Activated CD8-positive, alpha-beta memory T cell treated with anti-CD3 and anti-CD28 coated beads, Interleukin-2, amount 50 U/mL, for 24 hours (primary cell): ENCODE data around the gene LRWD1.
"Not testable (repeated sequence)": the region's sequence is repeated elsewhere in the genome, so short reads cannot be mapped to it uniquely, and the experiment has no call there.

Source experiments
- DNase-seq: peaks from one replicate; pipeline ENCODE4 v3.0.0-alpha.2; 2020; ENCODE audit errors: extremely low read depth

The LRWD1 gene

GRCh38 chr7:102468478-102469350 is 3.9 kb downstream of the LRWD1 start:
- no peak for DNase-seq

- DNase-seq: no peak
Observed at GRCh38 chr7:102469351-102469971, 4.7 kb downstream of the LRWD1 start.

DNA sequence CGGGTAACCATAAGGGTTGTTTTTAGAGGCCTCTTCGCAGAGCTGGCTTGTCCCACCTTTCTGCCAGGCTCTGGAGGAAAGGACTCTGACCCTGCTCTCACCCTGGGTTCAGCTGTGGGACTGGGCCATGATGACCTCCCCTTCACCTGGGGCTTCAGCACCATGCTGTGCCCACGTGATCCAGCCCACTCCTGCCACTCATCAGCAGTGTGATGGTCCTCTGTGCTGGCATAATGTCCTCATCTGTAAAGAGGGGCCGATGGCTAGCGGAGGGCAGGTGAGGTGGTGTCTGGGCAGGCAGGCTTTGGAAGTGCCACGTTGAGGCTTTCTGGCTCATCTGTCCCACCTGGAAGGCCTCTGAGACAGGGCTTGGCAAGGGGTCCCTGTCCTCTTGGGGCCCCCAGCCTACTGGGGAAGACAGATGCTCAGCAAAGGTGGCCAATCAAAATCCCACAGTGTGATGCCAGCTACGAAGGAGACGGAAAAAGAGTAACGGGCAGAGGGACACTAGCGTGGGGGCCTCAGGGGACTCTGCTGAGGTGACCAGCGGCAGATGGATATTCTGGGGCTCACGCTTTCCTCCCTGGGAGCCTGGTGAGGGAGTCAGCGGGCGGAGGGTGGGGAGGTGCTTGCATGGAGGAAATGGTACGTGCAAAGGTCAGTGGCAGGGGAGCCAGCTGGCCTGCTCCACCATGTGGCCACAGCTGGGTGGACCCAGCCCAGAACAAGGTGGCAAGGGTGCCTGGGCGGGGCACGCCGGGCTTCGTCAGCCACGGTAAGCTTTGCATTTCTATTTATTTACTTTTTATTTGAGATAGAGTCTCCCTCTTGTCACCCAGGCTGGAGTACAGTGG is 5.4 kb downstream of the LRWD1 start:
- no peak for DNase-seq

- DNase-seq: no peak
Observed at GRCh38 chr7:102471791-102472125, 7.0 kb downstream of the LRWD1 start.

DNA sequence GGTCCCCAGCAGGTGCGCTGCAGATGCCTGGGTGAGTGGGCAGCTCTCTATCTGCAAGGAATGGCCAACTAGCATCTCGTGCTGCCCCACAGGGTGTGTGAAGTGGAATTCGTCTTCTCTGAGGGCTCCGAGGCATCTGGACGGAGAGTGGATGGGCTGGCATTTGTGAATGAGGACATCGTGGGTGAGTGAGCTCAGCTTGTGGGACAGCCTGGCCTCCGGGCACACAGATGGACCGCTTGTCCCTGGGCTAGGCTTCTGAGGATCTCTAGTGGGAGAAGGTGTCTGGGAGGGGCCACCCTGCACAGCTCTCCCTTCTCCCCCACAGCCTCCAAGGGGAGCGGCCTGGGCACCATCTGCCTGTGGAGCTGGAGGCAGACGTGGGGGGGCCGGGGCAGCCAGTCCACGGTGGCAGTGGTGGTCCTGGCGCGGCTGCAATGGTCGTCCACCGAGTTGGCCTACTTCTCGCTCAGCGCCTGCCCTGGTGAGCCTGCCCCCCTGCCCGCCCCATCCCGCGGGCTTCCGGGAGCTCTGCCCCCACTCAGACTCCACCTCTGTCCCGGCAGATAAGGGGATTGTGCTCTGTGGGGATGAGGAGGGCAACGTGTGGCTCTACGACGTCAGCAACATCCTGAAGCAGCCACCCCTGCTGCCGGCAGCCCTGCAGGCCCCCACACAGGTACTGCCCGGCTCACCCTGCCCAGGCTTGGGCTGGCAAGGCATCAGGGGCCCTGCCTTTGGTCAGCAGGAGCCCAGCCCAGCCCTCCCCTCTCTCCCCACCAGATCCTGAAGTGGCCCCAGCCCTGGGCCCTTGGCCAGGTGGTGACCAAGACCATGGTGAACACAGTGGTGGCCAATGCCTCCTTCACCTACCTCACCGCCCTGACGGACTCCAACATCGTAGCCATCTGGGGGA is 7.6 kb downstream of the LRWD1 start:
- no peak for DNase-seq

DNA sequence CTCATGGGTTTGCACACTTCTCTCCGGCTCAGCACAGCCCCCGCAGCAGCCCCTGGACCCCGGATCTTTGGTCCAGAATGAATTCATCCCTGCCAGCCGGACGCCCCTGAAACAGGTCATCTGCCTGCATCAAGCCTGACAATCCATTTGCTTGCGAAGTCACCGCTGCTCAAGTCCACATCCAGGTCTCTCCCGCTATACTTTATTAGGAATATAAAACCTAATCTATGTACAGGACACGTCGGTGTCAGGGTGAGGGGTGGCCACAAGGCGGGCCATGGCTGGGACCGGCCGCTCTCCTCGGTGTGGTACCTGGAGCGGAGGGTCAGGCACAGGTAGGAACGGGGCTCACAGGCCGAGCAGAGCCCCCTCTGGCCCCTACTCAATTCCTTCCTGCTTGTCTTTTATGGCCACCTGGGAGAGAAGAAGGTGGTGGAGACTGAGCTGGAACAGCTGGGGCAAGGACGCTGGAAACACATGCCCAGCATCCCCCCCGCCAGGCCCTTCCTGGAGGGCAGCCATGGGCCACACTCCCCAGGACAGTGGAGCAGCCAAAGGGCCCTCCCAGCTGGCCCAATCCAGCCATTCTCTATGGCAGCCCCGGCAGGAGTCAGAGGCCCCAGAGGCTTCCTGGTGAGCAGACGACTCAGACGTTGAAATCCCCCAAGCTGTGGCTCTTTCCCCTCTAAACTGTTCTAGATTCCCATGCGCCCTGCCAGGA is 8.6 kb downstream of the LRWD1 start:
- no peak for DNase-seq

GRCh38 chr7:102474116-102474515 is 9.3 kb downstream of the LRWD1 start:
- DNase-seq: not testable (repeated sequence)

DNA sequence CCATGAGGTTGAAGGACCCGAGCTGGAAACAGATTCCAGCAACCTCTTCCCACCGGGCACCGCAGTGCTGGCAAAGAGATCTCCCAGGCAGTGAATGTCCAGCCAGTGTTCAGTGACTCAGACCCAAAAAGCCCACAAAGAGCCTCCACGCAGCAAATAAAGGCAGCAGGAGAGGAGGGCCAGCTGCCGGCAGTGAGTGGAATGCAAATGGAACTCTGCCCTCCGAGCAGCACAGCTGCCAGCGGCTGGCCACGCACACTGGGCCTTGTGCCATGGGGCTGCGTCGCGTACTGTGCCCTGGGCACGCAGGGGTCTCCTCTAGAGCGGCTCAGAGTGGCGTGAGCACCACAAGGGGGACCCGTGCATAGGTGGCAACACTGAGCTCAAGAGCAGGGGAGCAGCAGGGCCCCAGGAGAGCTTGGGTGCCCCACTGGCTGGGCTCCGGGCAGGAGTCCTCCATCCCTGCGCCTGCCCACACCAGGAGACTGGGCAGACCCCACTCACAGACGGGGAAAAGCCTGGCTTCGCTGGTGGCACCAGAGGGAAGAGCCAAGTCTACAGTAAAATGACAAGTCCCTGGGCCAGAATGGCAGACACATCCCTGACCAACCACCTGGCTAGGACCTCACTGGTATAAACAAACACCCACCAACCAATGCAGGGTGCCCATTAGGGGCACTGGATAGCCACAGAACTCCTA is 10.1 kb downstream of the LRWD1 start:
- DNase-seq: not testable (repeated sequence)

DNA sequence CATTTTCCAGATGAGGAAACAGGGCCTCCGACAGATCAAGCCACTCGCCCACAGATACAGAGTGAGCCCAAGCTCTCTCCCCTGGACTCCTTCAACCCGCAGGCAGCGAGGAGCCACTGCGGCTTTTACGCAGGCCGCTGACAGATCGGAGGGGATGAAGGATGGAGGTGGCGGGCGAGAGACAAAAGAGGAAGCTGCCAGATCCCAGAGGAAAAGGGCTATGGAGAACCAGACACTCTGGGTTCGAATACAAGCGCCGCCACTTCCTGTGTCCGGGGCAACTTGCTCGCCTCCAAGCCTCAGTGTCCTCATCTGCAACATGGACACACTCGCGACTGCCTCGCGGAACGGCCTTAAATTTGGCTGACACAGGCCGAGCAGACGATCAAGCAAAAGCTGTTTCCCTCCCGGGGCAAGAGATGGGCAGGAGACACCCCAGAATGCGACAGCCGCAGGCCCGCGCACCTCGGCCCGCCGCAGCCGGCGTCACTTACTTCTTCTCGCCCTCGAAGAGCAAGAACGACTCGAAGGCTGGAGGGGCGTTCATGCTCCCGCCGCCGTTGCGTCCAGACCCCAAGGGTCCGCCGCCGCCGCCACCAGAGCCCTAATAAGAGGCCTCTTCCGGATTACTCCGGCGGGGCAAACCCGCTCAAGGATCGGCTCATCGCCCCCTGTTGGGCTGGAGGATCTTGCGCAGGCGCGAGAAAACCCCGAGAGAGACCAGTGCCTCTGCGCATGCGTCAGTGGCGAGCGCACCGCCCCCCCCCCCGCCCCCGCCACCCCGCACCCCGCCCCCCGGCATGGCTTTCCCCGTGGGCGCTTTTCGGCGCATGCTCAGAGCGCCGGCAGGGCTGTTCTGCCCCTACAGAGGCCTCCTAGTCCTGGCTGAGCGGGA is 13.8 kb downstream of the LRWD1 start, which contains the start of gene POLR2J:
Gene POLR2J (minus strand): TSS at position 609 of the 895 bp plus-strand sequence. CDS start 62 bp downstream, at position 547.
- peak; percentile 67 for DNase-seq

- DNase-seq: not testable (repeated sequence)
Observed at GRCh38 chr7:102479209-102479584, 14.4 kb downstream of the LRWD1 start.

DNA sequence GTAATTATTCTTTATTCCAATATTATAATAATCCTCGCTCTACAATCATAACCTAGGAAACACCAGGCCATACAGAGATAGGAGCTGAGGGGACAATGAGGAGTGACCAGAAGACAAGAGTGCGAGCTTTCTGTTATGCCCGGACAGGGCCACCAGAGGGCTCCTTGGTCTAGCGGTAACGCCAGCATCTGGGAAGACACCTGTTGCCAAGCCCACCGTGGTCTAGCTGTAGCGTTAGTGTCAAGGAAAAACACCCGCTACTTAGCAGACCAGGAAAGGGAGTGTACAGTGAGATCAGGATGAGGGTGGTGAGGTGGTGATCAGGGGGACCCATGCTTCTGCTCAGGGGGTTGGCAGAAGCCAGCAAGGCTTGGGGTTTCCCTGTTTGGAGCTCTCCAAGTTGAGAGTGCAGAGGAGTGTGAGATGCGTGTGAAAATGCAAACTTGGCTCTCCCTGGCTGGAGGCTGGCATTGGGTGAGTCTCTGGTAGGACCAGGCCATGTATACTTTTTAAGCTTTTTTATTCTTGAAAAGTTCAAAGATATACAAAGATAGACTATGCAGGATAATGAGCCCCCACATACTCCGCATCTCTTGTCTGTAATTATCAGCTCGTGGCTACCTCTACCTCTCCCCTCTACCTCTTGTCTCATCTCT is 15.3 kb downstream of the LRWD1 start:
- not testable (repeated sequence) for DNase-seq

GRCh38 chr7:102481962-102482361 is 17.2 kb downstream of the LRWD1 start:
- not testable (repeated sequence) for DNase-seq

- DNase-seq: not testable (repeated sequence)
Observed at GRCh38 chr7:102484317-102484716, 19.5 kb downstream of the LRWD1 start.

DNA sequence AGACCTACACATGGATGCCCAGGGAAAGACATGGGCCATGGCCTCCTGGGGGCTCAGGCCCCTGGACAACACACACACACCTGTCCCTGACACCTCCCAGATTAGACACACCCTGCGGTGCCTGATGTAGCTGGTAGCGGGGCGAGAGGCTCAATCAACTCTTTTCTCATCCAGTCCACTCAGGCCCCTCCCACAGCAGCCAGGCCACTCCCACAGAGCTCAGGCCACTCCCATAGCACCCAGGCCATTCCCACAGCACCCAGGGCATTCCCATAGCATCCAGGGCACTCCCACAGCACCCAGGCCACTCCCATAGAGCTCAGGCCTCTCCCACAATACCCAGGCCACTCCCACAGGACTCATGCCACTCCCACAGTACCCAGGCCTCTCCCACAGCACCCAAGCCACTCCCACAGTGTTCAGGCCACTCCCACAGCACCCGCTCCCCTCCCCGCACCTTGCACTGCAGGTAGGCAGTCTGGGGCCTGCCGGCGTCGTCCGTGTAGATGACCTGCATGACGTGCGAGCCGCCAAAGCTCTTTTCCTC is 25.8 kb downstream of the LRWD1 start:
- DNase-seq: not testable (repeated sequence)

GRCh38 chr7:102493220-102493935 is 28.6 kb downstream of the LRWD1 start:
- not testable (repeated sequence) for DNase-seq

- not testable (repeated sequence) for DNase-seq
Observed at GRCh38 chr7:102494026-102494425, 29.2 kb downstream of the LRWD1 start.

- DNase-seq: not testable (repeated sequence)
Observed at GRCh38 chr7:102494473-102495149, 29.8 kb downstream of the LRWD1 start.
